Smooth muscle cell (in vitro differentiated cells): ENCODE data around the gene PIP5K1B. TPM values are rescaled to one million over a fixed set of nuclear protein-coding genes. Genes with fewer than 3 reads are reported as not detected.
A peak's percentile ranks its signal among the peaks of the same experiment; 100 is the strongest.

Experiments
- DNase-seq: peaks from one replicate; lab custom pipeline; 2025; ENCODE audit not compliant: unreplicated experiment; lab: John Stamatoyannopoulos, UW
- H2AFZ ChIP-seq: fragments of 200-600 bp; sonication (generic); 2 replicates; pipeline ENCODE4 v1.6.0; 2016; ENCODE audit warnings: antibody characterized with exemption, low read depth, mild to moderate bottlenecking
- H3F3A ChIP-seq: fragments of 200-600 bp; sonication (generic); 2 replicates; pipeline ENCODE4 v1.6.0; 2017; ENCODE audit warnings: antibody characterized with exemption, low read depth
- H3K27ac ChIP-seq: fragments of 200-600 bp; sonication (generic); 2 replicates; pipeline ENCODE4 v1.5.1; 2016; ENCODE audit warnings: low read depth, mild to moderate bottlenecking
- H3K27me3 ChIP-seq: fragments of 200-600 bp; sonication (generic); 2 replicates; pipeline ENCODE4 v1.6.1; 2016; ENCODE audit warnings: low read depth, mild to moderate bottlenecking
- H3K36me3 ChIP-seq: fragments of 200-600 bp; sonication (generic); 2 replicates; pipeline ENCODE4 v1.5.1; 2016; ENCODE audit warnings: low read depth
- H3K4me1 ChIP-seq: fragments of 200-600 bp; sonication (generic); 2 replicates; pipeline ENCODE4 v1.5.1; 2016; ENCODE audit warnings: low read depth
- H3K4me2 ChIP-seq: fragments of 200-600 bp; sonication (generic); 2 replicates; pipeline ENCODE4 v1.6.0; 2016; ENCODE audit warnings: mild to moderate bottlenecking
- H3K4me3 ChIP-seq: fragments of 200-600 bp; sonication (generic); 2 replicates; pipeline ENCODE4 v1.5.1; 2016; ENCODE audit warnings: mild to moderate bottlenecking
- H3K79me2 ChIP-seq: fragments of 200-600 bp; sonication (generic); 2 replicates; pipeline ENCODE4 v1.6.0; 2016; ENCODE audit warnings: low read depth, mild to moderate bottlenecking
- H3K9ac ChIP-seq: fragments of 200-600 bp; sonication (generic); 2 replicates; pipeline ENCODE4 v1.6.0; 2016; ENCODE audit warnings: low read depth
- H3K9me3 ChIP-seq: fragments of 200-600 bp; sonication (generic); replicated peaks from 2 replicates; pipeline ENCODE4 v1.5.1; 2016; ENCODE audit warnings: low read depth
- H4K20me1 ChIP-seq: fragments of 200-600 bp; sonication (generic); 2 replicates; pipeline ENCODE4 v1.6.0; 2016; ENCODE audit warnings: low read depth
- WGBS: methylation state at CpG from one replicate; pipeline ENCODE4 v1.1.7; 2016; ENCODE audit warnings: low lambda C conversion rate; 5-methylcytosine and 5-hydroxymethylcytosine counted together
- polyA plus RNA-seq: library from polyadenylated mRNA; unstranded; fragments of >200 nt; fragmentation: Nextera tagmentation; extraction: Ambion mirVana; gene quantifications from 2 replicates; pipeline ENCODE4 v1.2.1, GENCODE V29; 2016
- total RNA-seq: library from RNA; depleted of rRNA; stranded (reverse); fragments of >200 nt; gene quantifications from 2 replicates; pipeline ENCODE4 v1.2.3, GENCODE V29; 2014
- TF ChIP-seq, protein P1 (sequence below): fragments of 200-600 bp; sonication (generic); IDR thresholded peaks from 2 replicates; pipeline ENCODE4 v1.5.1; 2017; ENCODE audit warnings: borderline replicate concordance, mild to moderate bottlenecking, antibody characterized with exemption; ENCODE audit not compliant: insufficient read depth, poor library complexity, severe bottlenecking

Gene PIP5K1B
- total and polyA plus RNA-seq, 2 experiments from 2014 or later, result not detected

DNA sequence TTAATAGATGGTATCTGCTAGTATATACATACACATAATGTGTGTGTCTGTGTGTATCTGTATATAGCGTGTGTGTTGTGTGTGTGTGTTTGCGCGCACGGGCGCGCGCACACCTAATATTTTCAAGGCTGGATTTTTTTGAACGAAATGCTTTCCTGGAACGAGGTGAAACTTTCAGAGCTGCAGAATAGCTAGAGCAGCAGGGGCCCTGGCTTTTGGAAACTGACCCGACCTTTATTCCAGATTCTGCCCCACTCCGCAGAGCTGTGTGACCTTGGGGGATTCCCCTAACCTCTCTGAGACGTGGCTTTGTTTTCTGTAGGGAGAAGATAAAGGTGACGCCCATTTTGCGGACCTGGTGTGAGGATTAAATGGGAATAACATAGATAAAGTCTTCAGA lies 331.3 kb downstream of the PIP5K1B start:
- Histone ChIP-seq H4K20me1 (no peaks in the 10 kb centered on the region), H3K9me3 (no peaks in the 10 kb centered on the region), H3K4me2 (peak overlapping the region; percentile 89), H3K79me2 (peaks cover 22% of the 10 kb centered on the region), H3F3A (no peaks in the 10 kb centered on the region), H3K27me3 (no peaks in the 10 kb centered on the region), H3K4me1 (peaks cover 6% of the 10 kb centered on the region), H2AFZ (peak overlapping the region; percentile 92), H3K27ac (peak overlapping the region; percentile 10), H3K4me3 (peak overlapping the region; percentile 70), H3K9ac (peak overlapping the region; percentile 31), H3K36me3 (no peaks in the 10 kb centered on the region)
- no peak for DNase-seq
- WGBS, result 4% methylated on average over 14 of the region's 14 CpGs
- TF ChIP-seq, protein P1, sequence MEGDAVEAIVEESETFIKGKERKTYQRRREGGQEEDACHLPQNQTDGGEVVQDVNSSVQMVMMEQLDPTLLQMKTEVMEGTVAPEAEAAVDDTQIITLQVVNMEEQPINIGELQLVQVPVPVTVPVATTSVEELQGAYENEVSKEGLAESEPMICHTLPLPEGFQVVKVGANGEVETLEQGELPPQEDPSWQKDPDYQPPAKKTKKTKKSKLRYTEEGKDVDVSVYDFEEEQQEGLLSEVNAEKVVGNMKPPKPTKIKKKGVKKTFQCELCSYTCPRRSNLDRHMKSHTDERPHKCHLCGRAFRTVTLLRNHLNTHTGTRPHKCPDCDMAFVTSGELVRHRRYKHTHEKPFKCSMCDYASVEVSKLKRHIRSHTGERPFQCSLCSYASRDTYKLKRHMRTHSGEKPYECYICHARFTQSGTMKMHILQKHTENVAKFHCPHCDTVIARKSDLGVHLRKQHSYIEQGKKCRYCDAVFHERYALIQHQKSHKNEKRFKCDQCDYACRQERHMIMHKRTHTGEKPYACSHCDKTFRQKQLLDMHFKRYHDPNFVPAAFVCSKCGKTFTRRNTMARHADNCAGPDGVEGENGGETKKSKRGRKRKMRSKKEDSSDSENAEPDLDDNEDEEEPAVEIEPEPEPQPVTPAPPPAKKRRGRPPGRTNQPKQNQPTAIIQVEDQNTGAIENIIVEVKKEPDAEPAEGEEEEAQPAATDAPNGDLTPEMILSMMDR, result no peak

DNA sequence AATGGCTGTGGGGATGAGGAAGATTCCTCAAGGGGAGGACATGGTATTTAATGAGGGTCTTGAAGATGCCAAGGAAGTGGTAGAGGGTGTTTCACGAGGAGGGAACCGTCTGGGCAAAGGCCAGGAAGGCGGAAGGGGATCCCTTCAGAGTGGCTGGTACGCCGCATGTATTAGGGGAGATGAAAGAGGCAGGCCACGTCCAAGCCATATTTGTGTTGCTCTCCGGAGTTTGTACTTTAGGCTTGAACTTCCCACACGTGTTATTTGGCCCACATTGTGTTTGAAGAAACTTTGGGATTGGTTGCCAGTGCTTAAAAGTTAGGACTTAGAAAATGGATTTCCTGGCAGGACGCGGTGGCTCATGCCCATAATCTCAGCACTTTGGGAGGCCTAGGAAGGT lies 331.8 kb downstream of the PIP5K1B start:
- Histone ChIP-seq H3K27me3 (no peaks in the 10 kb centered on the region), H4K20me1 (no peaks in the 10 kb centered on the region), H3K9ac (peak overlapping the region; percentile 31), H3K4me1 (peaks cover 6% of the 10 kb centered on the region), H3F3A (no peaks in the 10 kb centered on the region), H3K36me3 (no peaks in the 10 kb centered on the region), H3K9me3 (no peaks in the 10 kb centered on the region), H3K79me2 (peaks cover 26% of the 10 kb centered on the region), H3K27ac (no peak overlapping the region), H2AFZ (peak overlapping the region; percentile 92), H3K4me3 (peak overlapping the region; percentile 70), H3K4me2 (peak overlapping the region; percentile 89)
- no peak for DNase-seq
- 73% methylated on average over 10 of the region's 10 CpGs for WGBS
- TF ChIP-seq, protein P1, result no peak

DNA sequence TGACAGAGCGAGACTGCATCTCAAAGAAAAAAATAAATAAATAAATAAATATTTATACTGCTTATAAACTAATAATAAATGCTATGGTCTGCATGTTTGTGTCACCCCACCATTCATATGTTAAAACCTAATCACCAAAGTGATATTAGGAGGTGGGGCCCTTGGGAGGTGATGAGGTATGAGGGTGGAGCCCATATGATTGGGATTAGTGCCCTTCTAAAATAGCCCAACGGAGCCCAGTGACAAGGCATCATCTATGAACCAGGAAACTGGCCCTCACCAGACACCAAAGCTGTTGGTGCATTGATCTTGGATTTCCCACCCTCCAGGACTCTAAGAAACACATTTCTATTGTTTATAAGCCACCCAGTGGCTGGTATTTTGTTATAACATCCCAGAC lies 335.6 kb downstream of the PIP5K1B start:
- Histone ChIP-seq H3F3A (no peaks in the 10 kb centered on the region), H4K20me1 (no peaks in the 10 kb centered on the region), H3K4me3 (no peak overlapping the region), H3K9ac (no peak overlapping the region), H3K27ac (no peak overlapping the region), H2AFZ (no peak overlapping the region), H3K79me2 (peaks cover 26% of the 10 kb centered on the region), H3K9me3 (no peaks in the 10 kb centered on the region), H3K4me1 (peaks cover 12% of the 10 kb centered on the region), H3K27me3 (no peaks in the 10 kb centered on the region), H3K36me3 (no peaks in the 10 kb centered on the region), H3K4me2 (no peak overlapping the region)
- DNase-seq, result no peak
- TF ChIP-seq, protein P1, result no peak
- 98% methylated on average over 2 of the region's 2 CpGs for WGBS
